Measurements from ENCODE around the gene TMEM184A.

The TMEM184A gene

DNA sequence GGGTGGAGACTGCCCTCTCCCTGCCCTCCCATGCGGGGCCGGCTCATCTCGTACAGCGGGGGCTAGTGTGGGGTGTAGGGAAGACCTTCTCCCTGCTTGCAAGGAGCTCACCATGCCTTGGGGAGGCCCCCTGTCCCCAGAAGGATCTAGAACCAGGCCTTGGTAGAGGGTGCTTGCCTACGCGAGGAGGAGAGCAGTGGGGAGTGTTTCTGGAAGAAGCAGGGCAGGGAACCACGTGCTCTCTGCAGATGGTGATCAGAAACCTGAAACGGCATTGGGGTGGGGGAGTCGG is 22.8 kb downstream of the TMEM184A start:
- DNase-seq (ENCODE audit: extremely low spot score): no peak
- CTCF ChIA-PET: interaction anchor here (1.0 kb wide), 1 partner anchor 28 kb away, joined by 5 read pairs; no protein-coding TSS in a partner anchor
- TF ChIP-seq, protein P1, sequence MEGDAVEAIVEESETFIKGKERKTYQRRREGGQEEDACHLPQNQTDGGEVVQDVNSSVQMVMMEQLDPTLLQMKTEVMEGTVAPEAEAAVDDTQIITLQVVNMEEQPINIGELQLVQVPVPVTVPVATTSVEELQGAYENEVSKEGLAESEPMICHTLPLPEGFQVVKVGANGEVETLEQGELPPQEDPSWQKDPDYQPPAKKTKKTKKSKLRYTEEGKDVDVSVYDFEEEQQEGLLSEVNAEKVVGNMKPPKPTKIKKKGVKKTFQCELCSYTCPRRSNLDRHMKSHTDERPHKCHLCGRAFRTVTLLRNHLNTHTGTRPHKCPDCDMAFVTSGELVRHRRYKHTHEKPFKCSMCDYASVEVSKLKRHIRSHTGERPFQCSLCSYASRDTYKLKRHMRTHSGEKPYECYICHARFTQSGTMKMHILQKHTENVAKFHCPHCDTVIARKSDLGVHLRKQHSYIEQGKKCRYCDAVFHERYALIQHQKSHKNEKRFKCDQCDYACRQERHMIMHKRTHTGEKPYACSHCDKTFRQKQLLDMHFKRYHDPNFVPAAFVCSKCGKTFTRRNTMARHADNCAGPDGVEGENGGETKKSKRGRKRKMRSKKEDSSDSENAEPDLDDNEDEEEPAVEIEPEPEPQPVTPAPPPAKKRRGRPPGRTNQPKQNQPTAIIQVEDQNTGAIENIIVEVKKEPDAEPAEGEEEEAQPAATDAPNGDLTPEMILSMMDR (IDR thresholded peaks at IDR 0.05; ENCODE audit: control extremely low read depth, extremely low read depth, low read depth, missing control alignments): no peak
- POLR2A ChIA-PET: no interaction called here

DNA sequence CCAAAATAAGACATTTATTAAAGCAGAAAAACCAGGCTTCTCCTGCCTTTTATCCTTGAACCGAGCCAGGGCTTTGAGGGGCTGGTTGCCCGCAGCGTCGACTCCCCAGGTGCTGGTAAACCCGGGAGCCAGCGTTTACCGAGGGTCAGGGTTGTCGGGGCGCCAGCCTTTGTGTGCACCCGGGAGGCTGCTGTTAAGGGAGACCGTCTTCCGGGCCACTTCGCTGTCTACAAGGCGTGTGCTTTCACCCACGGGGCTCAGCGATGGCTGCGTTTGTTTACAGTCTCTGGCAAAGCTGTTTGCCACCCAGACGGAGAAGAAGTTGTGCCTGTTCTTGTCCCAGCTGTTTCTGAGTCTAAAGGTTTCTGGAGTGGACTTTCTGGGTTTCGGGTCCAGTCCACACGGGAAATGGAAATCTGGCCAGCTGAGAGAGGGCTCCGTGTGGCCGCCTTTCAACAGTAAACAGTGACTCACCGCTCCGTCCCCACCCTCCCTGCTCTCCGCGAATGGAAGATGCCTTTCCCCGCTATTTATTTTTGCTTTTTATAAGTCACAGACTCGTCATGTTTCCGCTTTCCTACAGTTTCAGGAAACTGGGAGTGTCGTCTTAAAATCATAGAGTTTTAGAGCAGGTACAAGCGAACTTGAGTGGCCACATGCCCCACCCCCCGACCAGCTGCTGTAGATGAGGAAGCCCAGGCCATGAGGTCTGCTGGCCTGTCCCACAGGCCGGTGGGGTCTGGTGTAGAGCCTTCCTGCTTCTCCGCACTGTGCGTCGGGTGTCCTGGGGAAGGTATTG is 23.4 kb downstream of the TMEM184A start:
- DNase-seq (ENCODE audit: extremely low spot score): no peak
- TF ChIP-seq, protein P1 (IDR thresholded peaks at IDR 0.05; ENCODE audit: control extremely low read depth, extremely low read depth, low read depth, missing control alignments): no peak
- ChIA-PET CTCF (interaction anchor here (1.0 kb wide), 1 partner anchor 27 kb away, joined by 5 read pairs; no protein-coding TSS in a partner anchor), POLR2A (no interaction called here)

DNA sequence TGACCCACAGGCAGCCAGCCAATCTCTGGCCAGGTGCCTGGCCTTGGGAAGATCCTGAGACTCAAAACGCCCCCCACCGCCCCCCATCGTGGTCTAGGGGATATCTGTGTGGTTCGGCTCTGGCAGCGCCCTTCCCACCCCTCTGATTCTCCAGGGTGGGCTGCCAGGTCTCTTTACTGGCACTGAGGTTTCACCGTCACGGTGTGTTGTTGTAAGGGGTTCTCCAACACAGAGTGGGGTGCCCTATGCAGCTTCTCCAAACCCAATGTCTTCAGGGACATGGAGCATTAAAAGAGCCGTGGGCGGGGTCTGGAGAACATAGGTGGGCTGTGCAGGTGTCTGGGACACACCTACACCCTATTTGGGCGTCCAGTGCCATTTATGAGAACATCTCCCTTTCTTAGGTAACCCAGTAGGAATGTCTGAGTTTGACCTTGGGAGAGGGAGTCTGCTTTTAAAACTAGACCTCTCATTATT is 24.0 kb downstream of the TMEM184A start:
- ChIA-PET POLR2A (no interaction called here), CTCF (no interaction called here)
- TF ChIP-seq, protein P1 (IDR thresholded peaks at IDR 0.05; ENCODE audit: control extremely low read depth, extremely low read depth, low read depth, missing control alignments): no peak
- no peak for DNase-seq (ENCODE audit: extremely low spot score)

DNA sequence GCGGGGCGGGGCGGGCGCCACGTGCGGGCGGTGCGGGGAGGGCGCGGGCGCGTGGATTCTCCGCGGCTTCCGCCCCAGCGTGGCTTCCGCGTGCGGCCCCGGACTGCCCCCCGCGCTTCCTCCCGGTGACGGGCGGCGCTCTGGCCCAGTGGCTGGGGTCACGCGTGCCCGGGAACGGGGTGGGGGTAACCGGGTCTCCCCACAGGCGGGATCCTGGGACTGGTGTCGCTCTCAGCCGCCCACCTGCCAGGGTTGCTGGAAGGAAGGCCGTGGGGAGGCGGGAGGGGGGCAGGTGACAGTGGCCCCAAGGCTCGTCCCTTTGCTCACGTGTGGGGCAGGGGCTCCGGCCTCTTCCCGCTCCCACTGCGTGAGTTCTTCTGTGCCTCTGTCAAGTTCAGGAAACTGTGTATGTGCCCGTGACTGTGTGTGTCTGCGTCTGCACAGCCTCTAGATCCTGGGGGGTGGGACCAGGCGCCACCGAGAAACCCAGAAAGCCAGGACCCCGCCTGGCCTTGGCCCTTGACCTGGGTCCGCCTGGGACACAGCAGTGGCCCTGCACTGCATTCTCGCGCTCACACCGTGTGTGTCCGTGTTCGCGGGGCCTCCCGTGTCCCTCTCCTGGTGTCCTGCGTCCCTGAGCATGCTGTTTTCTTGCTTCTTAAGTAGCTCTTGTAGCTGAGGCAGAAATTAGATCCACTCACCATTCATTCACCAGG is 24.6 kb downstream of the TMEM184A start:
- TF ChIP-seq, protein P1 (IDR thresholded peaks at IDR 0.05; ENCODE audit: control extremely low read depth, extremely low read depth, low read depth, missing control alignments): no peak
- no peak for DNase-seq (ENCODE audit: extremely low spot score)
- CTCF ChIA-PET: no interaction called here
- POLR2A ChIA-PET: no interaction called here

DNA sequence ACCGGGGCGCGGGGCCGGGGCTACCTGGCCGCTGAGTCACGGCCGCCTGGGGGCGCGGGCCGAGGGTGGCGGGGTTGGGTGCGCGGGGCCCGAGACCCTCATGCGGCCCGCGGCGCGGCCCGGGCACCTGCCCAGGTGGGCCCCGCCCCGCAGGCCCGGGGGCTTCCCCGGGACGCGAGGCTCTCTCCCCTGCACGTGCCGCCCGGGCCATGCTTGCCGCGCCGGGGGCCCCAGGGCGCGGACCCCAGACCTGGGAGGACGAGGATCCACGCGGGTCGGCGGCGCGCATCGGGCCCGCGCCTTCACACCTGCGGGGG is 25.1 kb downstream of the TMEM184A start:
- CTCF ChIA-PET: no interaction called here
- TF ChIP-seq, protein P1 (IDR thresholded peaks at IDR 0.05; ENCODE audit: control extremely low read depth, extremely low read depth, low read depth, missing control alignments): no peak
- POLR2A ChIA-PET: no interaction called here
- no peak for DNase-seq (ENCODE audit: extremely low spot score)

DNA sequence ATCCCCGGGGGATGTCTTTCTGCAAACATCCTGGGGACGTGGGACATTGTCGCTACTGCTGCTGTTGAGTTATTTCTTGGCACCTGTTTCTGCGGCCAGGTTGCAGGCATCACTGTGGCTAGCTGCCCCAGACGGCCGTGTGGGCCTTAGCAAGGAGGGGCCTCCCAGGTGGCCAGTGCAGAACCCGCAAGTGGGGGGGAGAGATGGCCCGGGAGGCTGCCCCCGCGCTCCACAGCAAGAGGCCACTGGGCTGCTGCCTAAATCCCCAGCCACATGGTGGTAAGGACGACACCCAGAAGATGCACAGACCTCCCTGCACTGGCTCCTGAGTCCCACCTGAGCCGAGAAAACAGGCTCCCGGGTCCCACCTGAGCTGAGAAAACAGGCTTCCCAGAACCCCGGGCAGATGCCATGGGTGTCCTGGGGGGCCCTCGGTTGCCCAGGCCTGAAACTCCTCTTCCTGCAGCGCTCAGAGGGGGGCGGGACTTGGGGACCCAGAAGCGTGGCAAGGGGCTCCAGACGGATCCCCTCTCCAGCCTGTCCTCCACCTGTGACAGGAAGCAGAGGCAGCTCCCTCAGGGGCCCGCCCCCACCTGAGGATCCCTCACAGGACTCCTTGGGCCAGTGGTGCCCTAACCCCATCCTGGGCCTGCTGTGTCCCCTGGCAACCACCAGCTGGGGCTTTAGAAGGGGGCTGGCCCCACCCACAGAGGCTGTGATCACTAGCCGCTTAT is 26.5 kb downstream of the TMEM184A start:
- TF ChIP-seq, protein P1 (IDR thresholded peaks at IDR 0.05; ENCODE audit: control extremely low read depth, extremely low read depth, low read depth, missing control alignments): no peak
- POLR2A ChIA-PET: no interaction called here
- no peak for DNase-seq (ENCODE audit: extremely low spot score)
- CTCF ChIA-PET: no interaction called here
